Measurements from ENCODE around the gene DCLK2.

DNA sequence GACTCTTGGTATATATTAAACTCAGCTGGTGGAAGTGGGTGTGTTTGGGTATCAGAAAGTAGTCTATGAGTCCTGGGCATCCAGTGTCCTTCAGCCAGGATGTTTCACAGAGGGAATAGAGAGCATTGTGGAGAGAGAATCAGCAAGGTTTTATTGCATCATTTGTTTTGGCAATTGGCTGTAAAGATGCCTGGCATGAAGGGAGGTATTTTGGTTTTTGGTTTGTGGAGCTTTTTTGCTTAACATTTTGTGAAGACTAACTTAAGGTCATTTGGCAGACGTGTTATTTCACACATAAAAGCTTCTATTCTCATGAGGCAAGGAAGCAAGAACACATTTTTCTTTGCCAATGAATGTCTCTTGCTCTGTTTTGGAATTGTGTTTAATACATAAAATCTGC, 71.1 kb downstream of the DCLK2 start:
- TF ChIP-seq, protein P1, sequence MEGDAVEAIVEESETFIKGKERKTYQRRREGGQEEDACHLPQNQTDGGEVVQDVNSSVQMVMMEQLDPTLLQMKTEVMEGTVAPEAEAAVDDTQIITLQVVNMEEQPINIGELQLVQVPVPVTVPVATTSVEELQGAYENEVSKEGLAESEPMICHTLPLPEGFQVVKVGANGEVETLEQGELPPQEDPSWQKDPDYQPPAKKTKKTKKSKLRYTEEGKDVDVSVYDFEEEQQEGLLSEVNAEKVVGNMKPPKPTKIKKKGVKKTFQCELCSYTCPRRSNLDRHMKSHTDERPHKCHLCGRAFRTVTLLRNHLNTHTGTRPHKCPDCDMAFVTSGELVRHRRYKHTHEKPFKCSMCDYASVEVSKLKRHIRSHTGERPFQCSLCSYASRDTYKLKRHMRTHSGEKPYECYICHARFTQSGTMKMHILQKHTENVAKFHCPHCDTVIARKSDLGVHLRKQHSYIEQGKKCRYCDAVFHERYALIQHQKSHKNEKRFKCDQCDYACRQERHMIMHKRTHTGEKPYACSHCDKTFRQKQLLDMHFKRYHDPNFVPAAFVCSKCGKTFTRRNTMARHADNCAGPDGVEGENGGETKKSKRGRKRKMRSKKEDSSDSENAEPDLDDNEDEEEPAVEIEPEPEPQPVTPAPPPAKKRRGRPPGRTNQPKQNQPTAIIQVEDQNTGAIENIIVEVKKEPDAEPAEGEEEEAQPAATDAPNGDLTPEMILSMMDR (conservative IDR thresholded peaks at IDR 0.05; ENCODE audit: low read length), result no peak
- TF ChIP-seq EZH2phosphoT487 (IDR thresholded peaks at IDR 0.05; ENCODE audit: borderline replicate concordance, low read depth, low read length), result no peak

Measured in OCI-LY7 (cell line).